Hematopoietic multipotent progenitor cell treated with erythropoietin and hydrocortisone succinate and interleukin-3 and kit ligand, for 17 days (in vitro differentiated cells): ENCODE results near the gene PAK3.

ENCODE experiments used
- DNase-seq: peaks from one replicate; pipeline ENCODE4 v3.0.0-alpha.2; 2015; ENCODE audit warnings: low spot score

Gene PAK3

DNA sequence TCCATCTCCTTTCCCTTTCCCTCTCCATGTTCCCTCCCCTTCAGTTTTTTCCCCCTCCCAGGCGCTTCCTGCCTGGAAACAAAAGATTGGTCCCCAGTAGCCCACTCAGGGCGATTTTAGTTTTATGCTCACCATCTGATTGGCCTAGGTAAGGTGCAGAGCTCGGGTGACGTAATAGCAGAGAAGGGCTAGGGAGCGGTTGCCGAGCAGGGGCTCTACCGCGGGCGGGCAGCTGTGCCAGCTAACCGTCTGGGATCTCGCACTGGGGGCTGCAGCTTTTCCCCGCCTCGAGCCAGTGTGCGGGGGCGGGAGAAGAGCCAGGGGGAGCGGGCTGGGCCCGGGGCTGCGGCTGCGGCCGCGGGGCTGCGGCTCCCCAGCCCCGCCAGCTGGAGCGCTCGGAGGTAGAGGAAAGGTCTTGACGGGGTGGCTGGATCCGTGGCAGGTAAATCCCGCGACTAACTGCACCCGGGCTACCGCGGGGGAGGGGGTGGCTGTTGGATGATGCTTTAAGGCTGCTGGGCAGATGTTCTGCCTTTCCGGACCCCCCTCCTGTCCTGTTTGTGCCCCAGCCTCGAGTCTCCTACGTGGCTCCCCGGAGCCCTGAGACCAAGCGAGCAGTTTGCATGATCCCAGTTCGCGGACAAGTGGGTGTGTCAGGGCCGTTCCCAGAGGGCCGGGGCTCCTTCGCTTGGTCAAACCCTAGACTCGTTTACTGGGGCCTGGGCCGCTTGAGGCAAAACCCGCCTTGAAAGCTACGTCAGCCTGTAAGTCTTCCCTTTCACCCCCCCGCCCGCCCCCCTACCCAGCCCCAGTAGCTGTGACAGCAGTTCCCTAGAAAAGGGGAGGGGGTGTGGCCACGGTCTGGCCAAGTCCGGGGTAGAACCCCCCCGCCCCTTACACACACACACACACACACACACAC, at the start of gene PAK3:
TSS of gene PAK3 (plus strand) at position 218 of the 922 bp plus-strand sequence. CDS start 26,913 bp downstream, outside the sequence.
- DNase-seq, result no peak

- DNase-seq, result no peak
These were observed 48.4 kb upstream of the PAK3 start for GRCh38 chrX:111047575-111047974.

- no peak for DNase-seq
These were observed 43.5 kb upstream of the PAK3 start for GRCh38 chrX:111052478-111052877.

DNA sequence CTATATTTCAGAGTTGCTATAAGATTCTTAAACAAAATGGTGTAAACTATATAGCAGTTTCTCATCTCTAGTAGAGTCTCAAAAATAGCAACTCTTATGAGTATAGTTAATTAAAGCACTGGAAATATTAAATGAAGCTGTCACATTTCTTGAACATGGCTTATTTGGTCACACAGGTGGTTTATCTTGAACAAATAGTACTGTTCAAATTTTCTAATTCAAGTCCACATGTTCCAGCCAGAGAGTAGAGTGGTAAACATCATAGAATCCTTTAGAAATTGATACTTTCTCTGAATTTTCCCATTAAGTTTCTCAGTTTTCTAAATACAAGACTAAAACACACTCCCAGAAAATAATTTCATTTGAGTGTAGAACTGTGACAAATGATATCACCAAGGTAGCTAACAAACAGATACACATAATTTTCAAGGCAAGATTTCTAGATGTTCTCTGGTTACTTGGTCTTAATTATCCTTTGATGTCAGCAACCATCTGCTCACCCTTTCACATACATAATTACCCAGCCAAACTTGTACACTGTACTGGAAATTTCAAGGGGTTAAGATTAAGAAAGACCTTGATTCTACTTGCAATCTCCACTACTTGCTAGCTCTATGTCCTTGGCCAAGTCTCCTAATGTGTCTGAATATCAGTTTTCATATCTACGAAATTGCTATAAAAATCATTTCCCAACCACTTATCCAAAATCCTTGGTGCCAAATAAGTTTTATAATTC, 24.3 kb upstream of the PAK3 start:
- no peak for DNase-seq

- no peak for DNase-seq
These were observed 12.9 kb upstream of the PAK3 start for GRCh38 chrX:111083081-111083480.

GRCh38 chrX:111086591-111087006, 9.4 kb upstream of the PAK3 start:
- no peak for DNase-seq

GRCh38 chrX:111088628-111089027, 7.4 kb upstream of the PAK3 start:
- DNase-seq, result no peak

DNA sequence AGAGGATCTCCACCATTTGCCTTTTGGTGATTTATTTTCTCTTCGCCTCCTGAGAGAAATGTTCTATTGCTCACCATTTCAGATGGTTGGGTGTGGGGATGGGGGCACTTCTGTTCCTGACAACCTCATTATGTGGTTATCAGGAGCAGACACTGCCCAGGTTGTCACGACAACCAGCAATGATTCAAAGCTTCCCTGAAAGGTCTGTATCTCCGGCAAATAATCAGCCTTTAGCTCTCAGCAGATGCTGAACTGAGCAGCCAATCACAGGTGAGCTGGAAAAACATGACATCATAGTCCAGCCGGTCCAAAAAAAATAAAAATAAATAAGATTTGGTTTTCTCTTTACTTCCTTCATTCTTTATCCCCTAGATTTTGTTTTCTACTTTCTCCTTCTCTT, 5.5 kb upstream of the PAK3 start:
- no peak for DNase-seq

GRCh38 chrX:111098874-111099273, 2.9 kb downstream of the PAK3 start:
- DNase-seq, result peak; percentile 17

DNA sequence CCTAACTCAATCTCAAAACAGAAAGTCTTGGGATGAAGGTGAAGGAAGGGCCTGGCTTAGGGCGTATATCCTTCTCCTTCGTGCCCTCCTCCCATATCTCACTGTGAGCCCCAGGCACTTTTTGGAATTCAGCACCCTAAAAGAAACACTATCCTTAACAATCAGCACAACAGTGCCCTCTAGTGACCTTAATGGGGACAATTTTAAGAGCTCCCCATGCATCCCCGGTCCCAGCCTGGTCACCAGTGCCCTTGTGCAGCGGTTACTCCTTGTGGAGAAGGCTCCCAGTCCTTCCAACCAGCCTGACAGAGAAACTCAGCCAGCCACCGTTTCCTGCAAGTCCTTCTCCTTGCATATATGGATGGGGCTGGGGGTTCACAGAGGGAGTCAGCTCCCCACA, 4.2 kb downstream of the PAK3 start:
- DNase-seq, result peak; percentile 5

DNA sequence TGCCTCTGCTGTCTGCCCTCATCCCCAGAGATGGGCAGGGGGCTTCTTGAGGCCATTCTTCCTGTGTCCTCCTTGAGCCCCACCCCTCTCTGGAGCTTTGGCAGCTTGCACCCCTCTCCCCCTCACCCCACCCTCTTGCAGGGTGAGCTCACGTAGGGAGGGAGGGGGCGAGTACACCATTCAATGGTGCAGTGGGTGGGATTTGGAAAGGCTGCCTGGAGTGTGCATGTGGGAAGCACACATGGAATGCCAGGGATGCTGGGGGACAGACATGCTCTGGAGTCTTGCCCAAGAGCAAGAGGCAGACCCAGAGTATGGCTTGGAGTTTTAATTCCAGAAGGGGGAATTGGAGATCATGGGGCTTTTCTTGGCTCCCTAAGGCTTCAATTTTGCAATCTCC, 5.6 kb downstream of the PAK3 start:
- no peak for DNase-seq

GRCh38 chrX:111102636-111103035, 6.6 kb downstream of the PAK3 start:
- no peak for DNase-seq

DNA sequence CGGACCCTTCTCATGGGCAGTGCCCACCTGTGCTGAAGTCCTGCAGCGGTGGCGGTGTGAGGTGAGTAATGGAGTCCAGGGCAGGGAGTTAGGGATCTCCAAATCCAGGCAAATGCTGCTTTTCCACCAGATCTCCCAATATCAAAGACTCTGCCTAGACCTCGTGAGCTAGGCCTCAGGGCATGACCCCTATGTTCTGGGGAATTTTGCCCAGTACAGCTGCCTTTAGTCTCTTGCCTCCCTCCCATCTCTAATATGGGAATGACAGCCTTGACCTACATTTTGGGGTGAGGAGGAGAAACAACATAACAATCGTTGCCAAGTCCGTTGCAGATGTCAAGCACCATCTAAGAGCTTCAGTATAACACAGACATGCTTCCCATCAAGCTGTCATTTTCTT, 7.3 kb downstream of the PAK3 start:
- DNase-seq, result no peak

DNA sequence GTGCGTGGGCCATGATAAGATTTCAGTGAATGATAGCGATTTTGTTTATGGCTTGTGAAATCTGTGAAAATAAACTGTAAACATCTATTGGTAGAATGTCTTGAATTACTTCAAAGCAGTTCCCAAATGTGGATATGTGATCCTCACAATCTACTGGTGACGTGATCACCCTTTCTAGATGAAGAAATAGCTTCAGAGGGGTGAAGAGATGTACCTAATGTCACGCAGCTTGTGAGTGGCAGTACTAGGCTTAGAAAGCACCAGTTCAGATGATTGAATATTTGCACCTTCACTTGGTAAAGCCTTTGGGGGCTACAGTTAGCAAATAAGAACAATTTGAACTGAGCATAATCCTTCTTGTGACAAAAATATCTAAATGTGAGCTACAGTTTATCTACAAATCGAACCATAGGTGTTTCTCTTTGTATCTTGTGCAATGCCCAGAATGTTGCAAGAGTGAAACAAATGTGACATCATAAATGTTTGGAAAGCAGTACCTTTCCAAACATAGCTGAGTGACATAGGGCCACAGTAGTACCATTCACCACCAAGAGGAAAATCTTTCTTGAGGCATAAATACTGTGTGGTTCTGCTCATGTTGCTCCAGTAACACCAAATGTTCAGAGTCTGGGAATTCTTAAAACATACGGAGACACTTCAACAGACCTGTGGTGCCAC, 14.2 kb downstream of the PAK3 start:
- DNase-seq, result no peak

DNA sequence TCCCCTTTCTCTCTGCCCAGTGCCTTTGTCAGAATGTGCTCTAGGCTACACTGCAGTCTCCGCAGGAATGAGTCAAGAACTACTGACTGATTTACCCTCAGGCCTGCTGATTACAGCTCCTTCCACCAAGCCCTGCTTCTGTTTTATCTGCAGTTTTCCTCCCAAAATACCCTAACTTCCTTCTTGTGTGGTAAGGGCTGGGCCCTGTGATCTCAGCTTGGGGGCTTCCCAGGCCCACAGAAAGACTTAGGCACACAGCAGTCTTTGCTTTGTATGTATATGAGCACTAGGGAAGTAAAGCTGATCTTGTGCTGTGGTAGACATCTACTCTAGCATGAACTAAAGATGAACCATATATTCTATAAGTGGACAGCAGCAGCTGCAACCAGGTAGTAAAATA, 18.8 kb downstream of the PAK3 start:
- DNase-seq, result no peak

DNA sequence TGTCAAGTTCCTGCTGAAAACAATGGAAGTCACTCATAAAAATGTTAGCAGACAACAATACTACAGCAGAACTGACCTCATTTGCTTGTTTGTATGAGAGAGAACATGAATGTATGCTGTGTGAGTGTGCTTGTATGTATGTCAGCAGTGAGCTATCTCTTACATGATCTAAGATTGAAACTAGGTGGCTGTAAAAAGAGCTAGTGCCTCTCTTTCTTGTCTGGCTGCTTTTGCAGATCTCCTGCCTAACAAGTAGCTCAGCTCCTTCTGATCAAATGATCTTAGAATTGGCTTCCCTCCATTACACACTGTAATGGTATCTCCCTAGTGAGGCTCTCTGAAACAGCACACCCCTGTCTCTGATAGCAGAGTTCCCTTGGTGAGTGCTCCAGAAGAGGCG, 20.7 kb downstream of the PAK3 start:
- no peak for DNase-seq

DNA sequence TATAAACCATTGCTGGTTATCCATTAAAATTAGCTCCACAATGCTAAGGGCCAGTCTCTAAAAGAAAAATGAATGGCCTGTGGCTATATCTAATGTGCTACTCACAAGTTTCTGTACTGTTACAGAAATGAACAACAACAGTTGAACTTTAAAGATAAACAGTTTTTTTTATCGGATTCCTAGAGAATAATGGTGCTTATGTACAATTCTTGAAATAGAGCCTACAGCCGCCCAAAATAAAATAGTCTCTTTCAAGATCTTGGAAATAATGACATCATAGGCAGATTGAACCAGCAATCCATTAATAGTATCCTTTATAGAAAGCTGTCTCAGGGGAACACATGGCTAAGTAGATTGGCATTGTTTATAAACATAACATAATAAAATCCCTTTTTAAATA, 23.4 kb downstream of the PAK3 start:
- no peak for DNase-seq

- DNase-seq, result no peak
These were observed 27.1 kb downstream of the PAK3 start for GRCh38 chrX:111123125-111123524.

DNA sequence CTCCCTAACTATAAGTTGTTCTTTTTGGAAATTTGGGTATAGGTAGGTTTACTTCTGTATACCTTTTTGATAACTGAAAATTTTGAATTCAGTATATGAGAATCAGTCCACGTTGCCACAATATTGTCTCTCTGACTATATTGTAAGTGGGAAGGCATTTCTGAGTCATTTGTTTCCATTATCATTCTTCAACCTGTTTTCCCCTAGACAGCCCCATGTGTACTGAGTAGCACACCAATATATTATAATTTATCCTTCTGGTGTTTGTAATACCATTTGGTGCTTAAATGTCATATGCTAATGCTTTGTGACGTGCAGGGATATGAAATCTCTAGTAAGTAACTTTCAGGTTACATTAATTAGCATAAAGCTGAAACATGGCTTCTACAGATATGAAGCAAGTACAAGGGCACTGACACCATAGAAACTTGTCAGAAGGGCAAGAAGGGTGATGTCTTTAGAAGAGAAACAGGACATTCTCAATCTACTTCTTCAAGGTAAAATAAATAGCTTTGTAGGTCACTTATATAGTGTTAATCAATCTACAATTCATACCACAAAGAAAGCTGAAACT, 27.7 kb downstream of the PAK3 start:
- no peak for DNase-seq

- DNase-seq, result no peak
These were observed 28.4 kb downstream of the PAK3 start for GRCh38 chrX:111124418-111124817.

DNA sequence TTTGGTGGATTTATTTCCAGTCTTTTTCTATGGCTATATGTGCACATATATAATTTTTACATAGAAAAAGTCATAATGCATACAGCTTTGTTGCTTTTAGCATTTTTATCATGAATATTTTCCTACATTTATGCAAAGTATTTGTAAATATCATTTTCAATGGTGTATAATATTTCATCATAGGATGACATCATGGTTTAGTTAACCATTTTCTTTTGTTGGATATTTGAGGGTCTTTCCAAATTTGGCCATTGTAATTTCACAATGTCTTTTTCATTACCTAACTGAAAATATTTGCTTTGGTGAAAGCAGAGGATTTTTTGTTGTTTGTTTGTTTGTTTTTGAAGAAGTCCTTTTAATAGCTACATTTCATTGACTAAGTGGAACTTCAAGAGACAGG, 31.0 kb downstream of the PAK3 start:
- DNase-seq, result no peak

DNA sequence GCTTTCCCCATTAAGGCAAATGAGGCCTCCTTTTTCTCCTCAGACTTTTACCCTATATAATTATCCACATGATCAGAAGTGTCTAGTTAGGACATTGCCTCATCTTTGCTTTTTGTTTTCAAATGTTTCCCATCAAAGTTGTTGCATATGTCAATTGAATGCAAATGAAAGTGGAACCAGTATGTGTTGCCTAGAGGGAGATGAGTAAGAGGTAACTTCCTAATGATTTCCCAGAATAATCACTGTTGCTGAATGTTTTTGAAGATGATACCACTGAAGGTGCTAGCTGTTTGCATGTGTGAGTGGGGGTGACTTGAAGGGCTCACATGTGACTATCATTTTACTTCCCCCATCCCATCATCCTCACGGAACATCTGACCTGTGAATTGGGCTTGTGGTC, 33.9 kb downstream of the PAK3 start:
- no peak for DNase-seq
